Measurements from ENCODE around the gene VWC2. TPM values are rescaled to one million over a fixed set of nuclear protein-coding genes. Genes with fewer than 3 reads are reported as not detected.

The VWC2 gene
- total RNA-seq, 2 experiments from 2014 or later = not detected

- CTCF ChIA-PET = no interaction called here
- POLR2A ChIA-PET = no interaction called here
Observed at GRCh38 chr7:49781996-49782395, 8.6 kb downstream of the VWC2 start.

GRCh38 chr7:49783446-49783845 is 10.0 kb downstream of the VWC2 start:
- POLR2A ChIA-PET = no interaction called here
- CTCF ChIA-PET = no interaction called here

GRCh38 chr7:49787980-49788379 is 14.5 kb downstream of the VWC2 start:
- ChIA-PET POLR2A (no interaction called here), CTCF (no interaction called here)

GRCh38 chr7:49788455-49789059 is 15.1 kb downstream of the VWC2 start:
- POLR2A ChIA-PET = no interaction called here
- CTCF ChIA-PET = no interaction called here

- POLR2A ChIA-PET = no interaction called here
- CTCF ChIA-PET = no interaction called here
Observed at GRCh38 chr7:49789736-49790135, 16.3 kb downstream of the VWC2 start.

- POLR2A ChIA-PET = no interaction called here
- CTCF ChIA-PET = no interaction called here
Observed at GRCh38 chr7:49790209-49790608, 16.8 kb downstream of the VWC2 start.

GRCh38 chr7:49791088-49791741 is 17.8 kb downstream of the VWC2 start:
- CTCF ChIA-PET = no interaction called here
- POLR2A ChIA-PET = no interaction called here

GRCh38 chr7:49797987-49798660 is 24.7 kb downstream of the VWC2 start:
- ChIA-PET POLR2A (no interaction called here), CTCF (no interaction called here)

- POLR2A ChIA-PET = no interaction called here
- CTCF ChIA-PET = no interaction called here
Observed at GRCh38 chr7:49800031-49800430, 26.6 kb downstream of the VWC2 start.

GRCh38 chr7:49802600-49802999 is 29.2 kb downstream of the VWC2 start:
- ChIA-PET CTCF (no interaction called here), POLR2A (no interaction called here)

GRCh38 chr7:49803812-49804211 is 30.4 kb downstream of the VWC2 start:
- ChIA-PET CTCF (no interaction called here), POLR2A (no interaction called here)

GRCh38 chr7:49805371-49806007 is 32.1 kb downstream of the VWC2 start:
- POLR2A ChIA-PET = no interaction called here

GRCh38 chr7:49812534-49812933 is 39.1 kb downstream of the VWC2 start:
- ChIA-PET CTCF (no interaction called here), POLR2A (no interaction called here)

More at GRCh38 chr7:49805371-49806007, 32.1 kb downstream of the VWC2 start:
- CTCF ChIA-PET = no interaction called here

GRCh38 chr7:49817279-49817678 is 43.8 kb downstream of the VWC2 start:
- POLR2A ChIA-PET = no interaction called here

GRCh38 chr7:49821181-49821580 is 47.7 kb downstream of the VWC2 start:
- ChIA-PET POLR2A (no interaction called here), CTCF (no interaction called here)

More at GRCh38 chr7:49817279-49817678, 43.8 kb downstream of the VWC2 start:
- CTCF ChIA-PET = no interaction called here

GRCh38 chr7:49822856-49823255 is 49.4 kb downstream of the VWC2 start:
- CTCF ChIA-PET = no interaction called here

GRCh38 chr7:49823566-49823965 is 50.1 kb downstream of the VWC2 start:
- CTCF ChIA-PET = no interaction called here

More at GRCh38 chr7:49822856-49823255, 49.4 kb downstream of the VWC2 start:
- POLR2A ChIA-PET = no interaction called here

GRCh38 chr7:49839863-49840645 is 66.6 kb downstream of the VWC2 start:
- ChIA-PET CTCF (no interaction called here), POLR2A (no interaction called here)

More at GRCh38 chr7:49823566-49823965, 50.1 kb downstream of the VWC2 start:
- POLR2A ChIA-PET = no interaction called here

- ChIA-PET CTCF (no interaction called here), POLR2A (no interaction called here)
Observed at GRCh38 chr7:49840751-49841405, 67.4 kb downstream of the VWC2 start.

GRCh38 chr7:49845626-49846025 is 72.2 kb downstream of the VWC2 start:
- CTCF ChIA-PET = no interaction called here
- POLR2A ChIA-PET = no interaction called here
